Calu3 (cell line): ENCODE data around the gene RCL1. TPM values are rescaled to one million over a fixed set of nuclear protein-coding genes. Genes with fewer than 3 reads are reported as not detected.
"Not testable (repeated sequence)": the region's sequence is repeated elsewhere in the genome, so short reads cannot be mapped to it uniquely, and the experiment has no call there.

Source experiments
- BruUV-seq: library from RNA; stranded (reverse); fragments of 400-500 nt; replicated peaks from 2 replicates; lab custom pipeline; 2021; lab: Mats Ljungman, UMichigan
- CTCF ChIA-PET: fragments of 300-600 bp; sonication (Branson Sonifier 250); formaldehyde crosslinking; loops from one replicate; lab custom pipeline; 2022; ENCODE audit warnings: antibody characterized with exemption; lab: Charles Lee
- DNase-seq: peaks from one replicate; pipeline ENCODE4 v3.0.0; 2022
- H3K27ac Mint-ChIP-seq: one replicate; pipeline ENCODE4 v1.8.0; 2022; ENCODE audit warnings: mixed read lengths; ENCODE audit not compliant: unreplicated experiment
- H3K27me3 Mint-ChIP-seq: one replicate; pipeline ENCODE4 v1.8.0; 2022; ENCODE audit warnings: mixed read lengths; ENCODE audit not compliant: unreplicated experiment
- H3K36me3 Mint-ChIP-seq: one replicate; pipeline ENCODE4 v1.8.0; 2022; ENCODE audit warnings: mild to moderate bottlenecking, moderate library complexity, mixed read lengths; ENCODE audit not compliant: insufficient read depth, unreplicated experiment
- H3K4me1 Mint-ChIP-seq: one replicate; pipeline ENCODE4 v1.8.0; 2022; ENCODE audit warnings: mild to moderate bottlenecking, low read depth, mixed read lengths; ENCODE audit not compliant: unreplicated experiment
- H3K4me3 Mint-ChIP-seq: one replicate; pipeline ENCODE4 v1.8.0; 2022; ENCODE audit warnings: mild to moderate bottlenecking, low read depth, moderate library complexity, mixed read lengths; ENCODE audit not compliant: unreplicated experiment
- H3K9me3 Mint-ChIP-seq: one replicate; pipeline ENCODE4 v1.8.0; 2022; ENCODE audit warnings: low read depth, mixed read lengths; ENCODE audit not compliant: unreplicated experiment
- intact Hi-C: fragments of 100-400 bp; cut with micrococcal nuclease; formaldehyde crosslinking; loops from one replicate; pipeline ENCODE4 v1.10.0; 2022; ENCODE audit not compliant: unreplicated experiment
- total RNA-seq: library from RNA; stranded (reverse); gene quantifications from 2 replicates; pipeline ENCODE4 v1.2.3, GENCODE V29; 2022
- TF ChIP-seq, protein P1 (sequence below): fragments of 200-600 bp; IDR thresholded peaks from one replicate; pipeline ENCODE4 v1.8.0; 2022; ENCODE audit warnings: antibody characterized with exemption; ENCODE audit not compliant: unreplicated experiment

The RCL1 gene
- total RNA-seq, 1 experiment from 2014 or later: 21.3 TPM

DNA sequence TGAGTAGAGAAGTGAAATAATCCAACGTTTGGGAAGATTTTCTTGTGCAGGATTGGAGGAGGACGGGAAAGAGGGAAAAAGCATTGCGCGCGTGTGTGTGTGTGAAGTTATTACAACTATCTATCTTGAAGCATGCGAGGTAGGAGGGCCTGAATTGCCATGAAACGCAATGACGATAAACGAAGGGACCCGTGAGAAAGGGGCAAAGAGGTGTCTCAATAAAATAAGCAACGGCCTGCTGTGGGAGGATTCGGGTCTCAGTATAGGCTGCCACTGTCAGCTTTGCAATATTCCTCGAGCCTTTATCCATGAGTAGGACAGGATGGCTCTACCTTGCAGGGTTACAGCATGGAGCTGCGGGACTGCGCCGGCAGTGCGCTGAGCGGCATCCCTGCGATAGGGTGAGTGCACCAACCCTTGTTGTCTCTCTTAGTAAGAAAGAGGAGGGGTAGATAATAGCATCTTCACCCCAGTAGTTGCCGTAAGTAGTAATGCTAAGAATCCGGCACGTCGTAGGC lies 631 bp upstream of the RCL1 start:
- CTCF ChIA-PET: no interaction called here
- intact Hi-C loops: no loop called here
- H3K9me3 Mint-ChIP-seq: no peaks in the 10 kb centered on the region
- no peak for DNase-seq
- TF ChIP-seq, protein P1, sequence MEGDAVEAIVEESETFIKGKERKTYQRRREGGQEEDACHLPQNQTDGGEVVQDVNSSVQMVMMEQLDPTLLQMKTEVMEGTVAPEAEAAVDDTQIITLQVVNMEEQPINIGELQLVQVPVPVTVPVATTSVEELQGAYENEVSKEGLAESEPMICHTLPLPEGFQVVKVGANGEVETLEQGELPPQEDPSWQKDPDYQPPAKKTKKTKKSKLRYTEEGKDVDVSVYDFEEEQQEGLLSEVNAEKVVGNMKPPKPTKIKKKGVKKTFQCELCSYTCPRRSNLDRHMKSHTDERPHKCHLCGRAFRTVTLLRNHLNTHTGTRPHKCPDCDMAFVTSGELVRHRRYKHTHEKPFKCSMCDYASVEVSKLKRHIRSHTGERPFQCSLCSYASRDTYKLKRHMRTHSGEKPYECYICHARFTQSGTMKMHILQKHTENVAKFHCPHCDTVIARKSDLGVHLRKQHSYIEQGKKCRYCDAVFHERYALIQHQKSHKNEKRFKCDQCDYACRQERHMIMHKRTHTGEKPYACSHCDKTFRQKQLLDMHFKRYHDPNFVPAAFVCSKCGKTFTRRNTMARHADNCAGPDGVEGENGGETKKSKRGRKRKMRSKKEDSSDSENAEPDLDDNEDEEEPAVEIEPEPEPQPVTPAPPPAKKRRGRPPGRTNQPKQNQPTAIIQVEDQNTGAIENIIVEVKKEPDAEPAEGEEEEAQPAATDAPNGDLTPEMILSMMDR: no peak
- H3K36me3 Mint-ChIP-seq: peaks cover 26% of the 10 kb centered on the region
- H3K27me3 Mint-ChIP-seq: no peaks in the 10 kb centered on the region
- peak overlapping the region; percentile 43 for H3K27ac Mint-ChIP-seq
- H3K4me3 Mint-ChIP-seq: peak overlapping the region; percentile 83
- H3K4me1 Mint-ChIP-seq: peaks cover 18% of the 10 kb centered on the region
- BruUV-seq: no TSS peak

DNA sequence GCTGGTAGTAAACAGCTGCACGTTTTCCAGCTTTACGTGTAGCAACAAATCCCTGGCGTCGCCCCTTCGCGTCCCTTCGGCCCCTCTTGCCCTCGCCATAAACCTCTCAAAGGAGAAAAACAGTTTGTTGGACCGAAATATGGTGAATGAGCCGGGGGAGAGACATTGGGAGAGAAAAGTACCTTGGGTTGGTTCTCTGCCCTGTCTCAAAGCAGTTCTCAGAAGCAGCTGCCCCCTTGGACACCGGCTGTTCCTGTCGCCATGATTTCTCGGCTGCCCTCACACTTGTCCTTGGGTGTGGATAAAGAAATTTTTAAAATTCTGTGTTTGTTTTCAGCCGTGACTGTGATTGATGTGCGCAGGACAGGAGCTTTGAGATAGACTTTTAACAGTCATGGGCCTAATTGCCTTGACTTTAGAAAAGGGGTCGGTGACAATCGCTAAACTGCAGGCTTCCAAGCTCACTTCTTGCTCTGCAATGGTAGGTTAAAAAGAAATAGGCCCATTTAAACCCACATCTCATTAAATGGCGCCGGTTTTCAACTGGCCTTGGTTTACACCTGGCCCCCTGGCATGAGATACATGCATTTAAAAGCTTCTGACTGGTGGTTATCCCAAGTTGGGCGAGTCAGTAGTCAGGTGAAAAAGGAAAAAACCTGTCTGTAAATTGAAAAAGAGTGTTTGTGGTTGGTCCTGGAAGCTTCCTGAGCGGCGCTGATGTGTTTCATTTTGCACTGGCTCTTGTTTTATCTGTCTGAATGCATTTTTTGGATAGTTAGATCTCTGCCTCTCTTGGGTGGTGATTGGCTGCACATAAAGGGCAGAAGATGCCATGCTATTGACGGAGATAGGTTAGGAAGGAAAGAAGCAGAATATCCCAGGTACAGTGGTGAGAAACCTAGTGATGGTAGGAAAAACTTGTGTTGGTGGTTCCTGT lies 983 bp downstream of the RCL1 start:
- H3K4me1 Mint-ChIP-seq: peaks cover 27% of the 10 kb centered on the region
- peaks cover 26% of the 10 kb centered on the region for H3K36me3 Mint-ChIP-seq
- no peaks in the 10 kb centered on the region for H3K9me3 Mint-ChIP-seq
- DNase-seq: no peak
- TF ChIP-seq, protein P1: no peak
- no peaks in the 10 kb centered on the region for H3K27me3 Mint-ChIP-seq
- TSS peak; percentile 28 for BruUV-seq
- intact Hi-C loops: no loop called here
- H3K4me3 Mint-ChIP-seq: peak overlapping the region; percentile 83
- H3K27ac Mint-ChIP-seq: no peak overlapping the region
- CTCF ChIA-PET: no interaction called here

DNA sequence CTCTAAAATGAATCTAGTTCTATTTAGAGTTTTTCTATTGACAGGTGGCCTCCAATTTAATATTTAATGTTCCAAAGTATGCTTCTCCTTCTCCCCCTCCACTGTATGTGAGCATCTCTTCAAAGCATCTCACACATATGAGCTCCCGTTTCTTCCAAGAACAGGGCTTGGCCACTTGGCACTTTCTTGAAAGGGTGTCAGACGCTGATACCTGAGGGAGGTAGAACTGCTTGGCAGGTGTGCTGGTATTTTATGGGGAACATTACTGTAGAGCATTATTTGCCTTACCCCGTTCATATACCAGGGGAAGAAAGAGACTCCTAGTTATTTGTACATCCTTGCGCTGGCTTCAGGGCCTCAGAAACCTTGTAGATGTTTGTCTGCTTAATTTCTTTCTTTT lies 1.9 kb downstream of the RCL1 start:
- Mint-ChIP-seq H3K27ac (no peak overlapping the region), H3K27me3 (no peaks in the 10 kb centered on the region), H3K36me3 (peaks cover 26% of the 10 kb centered on the region), H3K9me3 (no peaks in the 10 kb centered on the region), H3K4me3 (peak overlapping the region; percentile 83), H3K4me1 (peaks cover 27% of the 10 kb centered on the region)
- TF ChIP-seq, protein P1: no peak
- intact Hi-C loops: no loop called here
- DNase-seq: no peak
- CTCF ChIA-PET: interaction anchor here (0.7 kb wide), 1 partner anchor 20 kb away, joined by 3 read pairs; no protein-coding TSS in a partner anchor
- no TSS peak for BruUV-seq

DNA sequence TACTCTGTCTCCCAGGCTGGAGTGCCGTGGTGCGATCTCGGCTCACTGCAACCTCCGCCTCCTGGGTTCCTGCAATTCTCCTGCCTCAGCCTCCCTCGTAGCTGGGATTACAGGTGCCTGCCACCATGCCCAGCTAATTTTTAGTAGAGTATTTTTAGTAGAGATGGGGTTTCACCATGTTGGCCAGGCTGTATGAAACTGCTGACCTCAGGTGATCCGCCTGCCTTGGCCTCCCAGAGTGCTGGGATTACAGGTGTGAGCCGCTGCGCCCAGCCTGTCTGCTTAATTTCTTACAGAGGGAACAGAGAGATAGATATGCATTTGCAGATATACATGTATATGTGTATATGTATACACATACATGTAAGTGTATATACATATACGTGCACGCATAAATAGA lies 2.4 kb downstream of the RCL1 start:
- H3K9me3 Mint-ChIP-seq, intact Hi-C loops, BruUV-seq, H3K27me3 Mint-ChIP-seq, H3K27ac Mint-ChIP-seq, DNase-seq: not testable (repeated sequence)
- CTCF ChIA-PET: interaction anchor here (0.7 kb wide), 1 partner anchor 20 kb away, joined by 3 read pairs; no protein-coding TSS in a partner anchor
- Mint-ChIP-seq H3K36me3 (peaks cover 26% of the 10 kb centered on the region), H3K4me1 (peaks cover 27% of the 10 kb centered on the region), H3K4me3 (peak overlapping the region; percentile 83)
